WTC11 (cell line): ENCODE data around the gene ZNF362. TPM values are rescaled to one million over a fixed set of nuclear protein-coding genes. Genes with fewer than 3 reads are reported as not detected.

ENCODE experiments used
- ATAC-seq: fragments of 200-7000 bp; cut with Tn5 transposase; 2 replicates; pipeline ENCODE4 v1.10.0; 2021; ENCODE audit warnings: mild to moderate bottlenecking, moderate library complexity
- CTCF ChIA-PET: fragments of 300-600 bp; sonication (Branson Sonifier 250); formaldehyde crosslinking; loops from one replicate; lab custom pipeline; 2021; ENCODE audit warnings: antibody characterized with exemption; lab: Charles Lee
- POLR2A ChIA-PET: fragments of 350-600 bp; sonication (Branson Sonifier 250); formaldehyde crosslinking; loops from one replicate; lab custom pipeline; 2021; ENCODE audit warnings: antibody characterized with exemption; lab: Charles Lee
- DNase-seq: peaks from one replicate; pipeline ENCODE4 v3.0.0; 2021; ENCODE audit warnings: low spot score
- H3K27ac Mint-ChIP-seq: 2 replicates; pipeline ENCODE4 v1.8.0; 2021; ENCODE audit warnings: mixed read lengths
- H3K27me3 Mint-ChIP-seq: 2 replicates; pipeline ENCODE4 v1.8.0; 2021; ENCODE audit warnings: low read depth, mild to moderate bottlenecking, moderate library complexity, mixed read lengths
- H3K36me3 Mint-ChIP-seq: 2 replicates; pipeline ENCODE4 v1.8.0; 2021; ENCODE audit warnings: mixed read lengths
- H3K4me1 Mint-ChIP-seq: 2 replicates; pipeline ENCODE4 v1.8.0; 2022; ENCODE audit warnings: mixed read lengths
- H3K4me3 Mint-ChIP-seq: 2 replicates; pipeline ENCODE4 v1.8.0; 2021; ENCODE audit warnings: mild to moderate bottlenecking, moderate library complexity, mixed read lengths
- H3K9me3 Mint-ChIP-seq: 2 replicates; pipeline ENCODE4 v1.8.0; 2021; ENCODE audit warnings: mixed read lengths
- AFF4 ChIP-seq: sonication (generic); formaldehyde crosslinking; IDR thresholded peaks from 2 replicates; pipeline ENCODE4 v1.8.1; 2023; ENCODE audit warnings: mild to moderate bottlenecking, missing genetic modification reagents, borderline replicate concordance
- ARID4B ChIP-seq: sonication (generic); formaldehyde crosslinking; IDR thresholded peaks from 2 replicates; pipeline ENCODE4 v1.8.0; 2023; ENCODE audit warnings: missing genetic modification reagents, mild to moderate bottlenecking, borderline replicate concordance
- ATF1 ChIP-seq: sonication (generic); formaldehyde crosslinking; IDR thresholded peaks from 2 replicates; pipeline ENCODE4 v1.8.1; 2023; ENCODE audit warnings: mild to moderate bottlenecking, moderate library complexity, missing genetic modification reagents
- ETV6 ChIP-seq: sonication (generic); formaldehyde crosslinking; IDR thresholded peaks from 2 replicates; pipeline ENCODE4 v1.8.1; 2022; ENCODE audit warnings: mild to moderate bottlenecking, missing genetic modification reagents
- FOXK1 ChIP-seq: sonication (generic); formaldehyde crosslinking; IDR thresholded peaks from 2 replicates; pipeline ENCODE4 v1.8.0; 2022; ENCODE audit warnings: mild to moderate bottlenecking, moderate library complexity, missing genetic modification reagents
- GTF2I ChIP-seq: fragments of 250-450 bp; sonication (Bioruptor Pico); conservative IDR thresholded peaks from 2 replicates; pipeline ENCODE4 v1.4.0; 2021; ENCODE audit warnings: mild to moderate bottlenecking
- MLX ChIP-seq: sonication (generic); formaldehyde crosslinking; IDR thresholded peaks from 2 replicates; pipeline ENCODE4 v1.8.1; 2023; ENCODE audit warnings: mild to moderate bottlenecking, missing genetic modification reagents, moderate library complexity
- MYBL2 ChIP-seq: sonication (generic); formaldehyde crosslinking; IDR thresholded peaks from 2 replicates; pipeline ENCODE4 v1.8.1; 2023; ENCODE audit warnings: mild to moderate bottlenecking, moderate library complexity, missing genetic modification reagents
- NFATC4 ChIP-seq: fragments of 250-450 bp; sonication (Bioruptor Pico); IDR thresholded peaks from 2 replicates; pipeline ENCODE4 v1.9.0; 2021; ENCODE audit warnings: mild to moderate bottlenecking
- SMAD3 ChIP-seq: sonication (generic); formaldehyde crosslinking; IDR thresholded peaks from 2 replicates; pipeline ENCODE4 v1.8.0; 2022; ENCODE audit warnings: missing genetic modification reagents, mild to moderate bottlenecking, borderline replicate concordance
- ZNF138 ChIP-seq: sonication (generic); formaldehyde crosslinking; conservative IDR thresholded peaks from 2 replicates; pipeline ENCODE4 v1.8.1; 2022; ENCODE audit warnings: mild to moderate bottlenecking, moderate library complexity, missing genetic modification reagents
- ZNF263 ChIP-seq: sonication (generic); formaldehyde crosslinking; IDR thresholded peaks from 2 replicates; pipeline ENCODE4 v1.8.1; 2022; ENCODE audit warnings: low read depth, mild to moderate bottlenecking, moderate library complexity, missing genetic modification reagents
- ZNF423 ChIP-seq: fragments of 250-450 bp; sonication (Bioruptor Pico); IDR thresholded peaks from 2 replicates; pipeline ENCODE4 v2.1.2; 2022; ENCODE audit warnings: mild to moderate bottlenecking, moderate library complexity
- ZNF671 ChIP-seq: fragments of 250-450 bp; sonication (Bioruptor Pico); IDR thresholded peaks from 2 replicates; pipeline ENCODE4 v1.8.0; 2021; ENCODE audit warnings: mild to moderate bottlenecking
- ZSCAN18 ChIP-seq: fragments of 250-450 bp; sonication (Bioruptor Pico); IDR thresholded peaks from 2 replicates; pipeline ENCODE4 v2.1.2; 2022; ENCODE audit warnings: mild to moderate bottlenecking, moderate library complexity
- total RNA-seq: library from RNA; stranded (reverse); gene quantifications from 3 replicates; pipeline ENCODE4 v1.2.3, GENCODE V29; 2021
- TF ChIP-seq, protein P1 (sequence below): sonication (generic); formaldehyde crosslinking; IDR thresholded peaks from 2 replicates; pipeline ENCODE4 v1.8.0; 2023; ENCODE audit warnings: missing genetic modification reagents

Gene ZNF362
- total RNA-seq, 1 experiment from 2014 or later: 24.2 TPM

DNA sequence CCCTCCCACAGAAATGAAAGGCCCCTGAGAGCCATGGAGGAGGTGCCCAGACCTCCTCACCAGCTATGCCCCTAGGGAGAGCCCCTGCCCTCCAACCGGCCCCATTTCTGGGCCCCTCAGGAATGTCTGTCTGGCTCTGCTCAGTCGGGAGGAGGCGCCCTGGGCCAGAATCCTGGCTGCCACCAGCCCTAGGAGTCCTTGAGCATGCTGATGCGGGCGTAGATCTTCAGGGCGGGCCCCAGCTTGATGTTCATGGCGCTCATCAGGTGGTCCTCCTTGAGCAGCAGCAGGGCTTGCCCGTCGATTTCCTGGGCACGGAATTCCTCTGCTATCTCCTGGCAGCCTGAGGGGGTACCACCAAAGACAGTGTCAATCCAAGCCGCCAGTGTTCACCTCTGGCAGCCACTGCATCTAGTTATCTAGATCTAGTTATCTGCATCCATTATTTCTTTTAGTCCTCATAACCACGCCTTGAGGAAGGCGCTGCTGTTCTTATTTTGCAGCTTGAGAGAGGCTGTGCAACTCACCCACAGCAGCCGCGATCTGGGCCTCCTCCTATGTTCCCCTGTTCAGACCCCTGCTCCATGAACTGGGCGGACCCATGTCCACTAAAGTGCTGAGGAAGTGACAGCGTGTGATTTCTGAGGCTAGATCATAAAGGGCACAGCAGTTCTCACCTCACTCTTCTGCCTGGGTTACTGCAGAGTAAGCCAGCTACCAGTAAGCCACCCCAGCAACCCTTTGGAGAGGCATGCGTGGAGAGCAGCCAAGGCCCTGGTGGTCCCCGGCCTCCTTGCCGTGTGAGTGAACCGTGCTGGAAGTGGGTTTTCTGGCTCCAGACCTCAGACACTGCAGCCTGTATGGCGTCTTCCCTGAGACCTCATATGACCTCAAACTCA lies 68.6 kb downstream of the ZNF362 start (continued):
- TF ChIP-seq ZNF423 (CRISPR knock-in tag) (no peak), SMAD3 (CRISPR knock-in tag) (no peak), ETV6 (CRISPR knock-in tag) (no peak), NFATC4 (CRISPR knock-in tag) (no peak)
- TF ChIP-seq, protein P1, sequence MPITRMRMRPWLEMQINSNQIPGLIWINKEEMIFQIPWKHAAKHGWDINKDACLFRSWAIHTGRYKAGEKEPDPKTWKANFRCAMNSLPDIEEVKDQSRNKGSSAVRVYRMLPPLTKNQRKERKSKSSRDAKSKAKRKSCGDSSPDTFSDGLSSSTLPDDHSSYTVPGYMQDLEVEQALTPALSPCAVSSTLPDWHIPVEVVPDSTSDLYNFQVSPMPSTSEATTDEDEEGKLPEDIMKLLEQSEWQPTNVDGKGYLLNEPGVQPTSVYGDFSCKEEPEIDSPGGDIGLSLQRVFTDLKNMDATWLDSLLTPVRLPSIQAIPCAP (CRISPR knock-in tag): no peak

DNA sequence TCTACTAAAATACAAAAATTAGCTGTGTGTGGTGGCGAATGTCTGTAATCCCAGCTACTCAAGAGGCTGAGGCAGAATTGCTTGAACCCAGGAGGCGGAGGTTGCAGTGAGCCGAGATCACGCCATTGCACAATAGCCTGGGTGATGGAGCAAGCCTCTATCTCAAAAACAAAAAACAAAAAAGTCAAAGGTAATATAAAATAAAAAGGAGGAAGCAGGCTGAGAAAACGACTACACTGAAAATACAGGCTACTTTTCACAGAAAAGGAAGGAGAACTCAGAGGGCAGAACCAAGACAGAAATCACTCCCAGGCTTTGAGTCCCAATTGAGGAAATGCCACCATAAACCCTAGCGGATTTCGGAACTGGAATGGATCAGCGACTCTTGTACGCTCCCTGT lies 70.5 kb downstream of the ZNF362 start:
- Mint-ChIP-seq H3K4me1 (no peaks in the 10 kb centered on the region), H3K4me3 (no peak overlapping the region), H3K27me3 (no peaks in the 10 kb centered on the region; the same call in 1 of the 2 replicates), H3K27ac (no peak overlapping the region), H3K36me3 (no peaks in the 10 kb centered on the region), H3K9me3 (no peaks in the 10 kb centered on the region)
- TF ChIP-seq MLX (CRISPR knock-in tag) (no peak), ARID4B (no peak), ZNF263 (CRISPR knock-in tag) (no peak), ZNF138 (CRISPR knock-in tag) (no peak), GTF2I (no peak), ZSCAN18 (CRISPR knock-in tag) (no peak), AFF4 (no peak), MYBL2 (CRISPR knock-in tag) (no peak), FOXK1 (CRISPR knock-in tag) (no peak), ATF1 (CRISPR knock-in tag) (no peak), ETV6 (CRISPR knock-in tag) (no peak), ZNF671 (CRISPR knock-in tag) (no peak)
- CTCF ChIA-PET: interaction anchor here (1.0 to 1.1 kb wide), 2 partner anchors 12 to 38 kb away, joined by 4 to 6 read pairs; no protein-coding TSS in a partner anchor
- POLR2A ChIA-PET: no interaction called here
- ATAC-seq (no peak), DNase-seq (no peak)
